ENCODE results near the gene OR6B3. TPM values are rescaled to one million over a fixed set of nuclear protein-coding genes. Genes with fewer than 3 reads are reported as not detected.

Gene OR6B3
- total and polyA plus RNA-seq, 9 donors, result not detected

Other genes starting within 250 kb of the OR6B3 start
- gene NDUFA10, start 28.2 kb downstream of the OR6B3 start, total RNA-seq, result 144 TPM
- gene NDUFA10, start 28.2 kb downstream of the OR6B3 start, polyA plus RNA-seq (ENCODE audit: insufficient read depth in 1 of 8, insufficient read length in 8 of 8, low replicate concordance in 1 of 8), result 100 to 1,000 TPM in 3 of 8 donors, 10 to 100 TPM in 5; 80.3 to 119 (median 97.5) TPM
- not detected for gene OR6B2, start 23.1 kb downstream of the OR6B3 start, total RNA-seq
- gene OR6B2, start 23.1 kb downstream of the OR6B3 start, polyA plus RNA-seq (ENCODE audit: insufficient read depth in 1 of 8, insufficient read length in 8 of 8, low replicate concordance in 1 of 8), result not detected
- 210 TPM for gene COPS9, start 82.8 kb upstream of the OR6B3 start, total RNA-seq
- 100 to 1,000 TPM in 4 of 8 donors, 10 to 100 TPM in 4; 88.6 to 116 (median 104) TPM for gene COPS9, start 82.8 kb upstream of the OR6B3 start, polyA plus RNA-seq (ENCODE audit: insufficient read depth in 1 of 8, insufficient read length in 8 of 8, low replicate concordance in 1 of 8)
- gene OTOS, start 87.1 kb upstream of the OR6B3 start, total RNA-seq, result not detected
- gene OTOS, start 87.1 kb upstream of the OR6B3 start, polyA plus RNA-seq (ENCODE audit: insufficient read depth in 1 of 8, insufficient read length in 8 of 8, low replicate concordance in 1 of 8), result not detected